ENCODE data around the gene CYP3A7. TPM values are rescaled to one million over a fixed set of nuclear protein-coding genes. Genes with fewer than 3 reads are reported as not detected.
"Not testable (repeated sequence)": the region's sequence is repeated elsewhere in the genome, so short reads cannot be mapped to it uniquely, and the experiment has no call there.

CYP3A7 gene
- total and polyA plus RNA-seq, 2 donors from 2014 or later = 0.69 TPM; not detected in 1

DNA sequence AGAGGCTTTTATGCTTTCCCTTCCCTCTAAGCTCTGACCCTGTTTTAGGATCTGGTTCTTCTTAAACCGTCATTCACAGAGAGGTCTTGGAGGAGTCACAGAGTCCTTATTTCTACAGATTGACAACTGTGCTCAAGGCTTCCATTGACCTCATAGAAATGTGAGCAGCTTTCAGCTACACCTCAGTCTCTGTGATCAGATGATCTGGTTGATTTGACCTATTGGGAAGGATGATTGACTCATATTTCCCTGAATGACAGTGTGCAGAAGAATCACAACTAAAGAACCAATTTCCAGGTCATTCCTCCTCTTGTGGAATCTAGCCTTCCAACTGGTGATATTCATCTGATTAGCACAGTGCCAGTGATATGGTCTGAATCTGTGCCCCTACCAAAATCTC, 45.6 kb upstream of the CYP3A7 start:
- H3K9me3 ChIP-seq (ENCODE audit: control insufficient read depth in 2 of 3, insufficient read depth in 1 of 3, low read length in 3 of 3) = no peaks in the 10 kb centered on the region
- no peaks in the 10 kb centered on the region for H3K27me3 ChIP-seq (ENCODE audit: control insufficient read depth, insufficient read depth, low read length)
- no peak overlapping the region for H3K4me3 ChIP-seq (ENCODE audit: low read length in 3 of 3)
- no peak for DNase-seq
- intact Hi-C loops (cut with DNase I) = no loop called here
- FAIRE-seq = no peak
- H3K4me1 ChIP-seq (ENCODE audit: control insufficient read depth in 2 of 3, insufficient read depth in 2 of 3, low read depth in 1 of 3, low read length in 3 of 3) = no peaks in the 10 kb centered on the region
- no peaks in the 10 kb centered on the region for H3K36me3 ChIP-seq (ENCODE audit: control insufficient read depth in 2 of 3, insufficient read depth in 3 of 3, low read length in 3 of 3)
- TF ChIP-seq, protein P1, sequence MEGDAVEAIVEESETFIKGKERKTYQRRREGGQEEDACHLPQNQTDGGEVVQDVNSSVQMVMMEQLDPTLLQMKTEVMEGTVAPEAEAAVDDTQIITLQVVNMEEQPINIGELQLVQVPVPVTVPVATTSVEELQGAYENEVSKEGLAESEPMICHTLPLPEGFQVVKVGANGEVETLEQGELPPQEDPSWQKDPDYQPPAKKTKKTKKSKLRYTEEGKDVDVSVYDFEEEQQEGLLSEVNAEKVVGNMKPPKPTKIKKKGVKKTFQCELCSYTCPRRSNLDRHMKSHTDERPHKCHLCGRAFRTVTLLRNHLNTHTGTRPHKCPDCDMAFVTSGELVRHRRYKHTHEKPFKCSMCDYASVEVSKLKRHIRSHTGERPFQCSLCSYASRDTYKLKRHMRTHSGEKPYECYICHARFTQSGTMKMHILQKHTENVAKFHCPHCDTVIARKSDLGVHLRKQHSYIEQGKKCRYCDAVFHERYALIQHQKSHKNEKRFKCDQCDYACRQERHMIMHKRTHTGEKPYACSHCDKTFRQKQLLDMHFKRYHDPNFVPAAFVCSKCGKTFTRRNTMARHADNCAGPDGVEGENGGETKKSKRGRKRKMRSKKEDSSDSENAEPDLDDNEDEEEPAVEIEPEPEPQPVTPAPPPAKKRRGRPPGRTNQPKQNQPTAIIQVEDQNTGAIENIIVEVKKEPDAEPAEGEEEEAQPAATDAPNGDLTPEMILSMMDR (IDR thresholded peaks at IDR 0.05; ENCODE audit: borderline replicate concordance, extremely low read depth, insufficient read depth) = no peak
- H3K9ac ChIP-seq (ENCODE audit: low read length in 3 of 3) = no peak overlapping the region
- no peak overlapping the region for H3K27ac ChIP-seq (ENCODE audit: low read depth in 2 of 2, low read length in 2 of 2)

GRCh38 chr7:99779949-99780348, 45.0 kb upstream of the CYP3A7 start:
- Histone ChIP-seq H3K27ac (ENCODE audit: low read depth in 2 of 2, low read length in 2 of 2) (no peak overlapping the region), H3K4me1 (ENCODE audit: control insufficient read depth in 2 of 3, insufficient read depth in 2 of 3, low read depth in 1 of 3, low read length in 3 of 3) (no peaks in the 10 kb centered on the region), H3K9ac (ENCODE audit: low read length in 3 of 3) (no peak overlapping the region), H3K36me3 (ENCODE audit: control insufficient read depth in 2 of 3, insufficient read depth in 3 of 3, low read length in 3 of 3) (no peaks in the 10 kb centered on the region), H3K4me3 (ENCODE audit: low read length in 3 of 3) (no peak overlapping the region), H3K27me3 (ENCODE audit: control insufficient read depth, insufficient read depth, low read length) (no peaks in the 10 kb centered on the region), H3K9me3 (ENCODE audit: control insufficient read depth in 2 of 3, insufficient read depth in 1 of 3, low read length in 3 of 3) (no peaks in the 10 kb centered on the region)
- TF ChIP-seq, protein P1 (IDR thresholded peaks at IDR 0.05; ENCODE audit: borderline replicate concordance, extremely low read depth, insufficient read depth) = no peak
- intact Hi-C loops (cut with DNase I) = no loop called here
- DNase-seq (no peak), FAIRE-seq (no peak)

DNA sequence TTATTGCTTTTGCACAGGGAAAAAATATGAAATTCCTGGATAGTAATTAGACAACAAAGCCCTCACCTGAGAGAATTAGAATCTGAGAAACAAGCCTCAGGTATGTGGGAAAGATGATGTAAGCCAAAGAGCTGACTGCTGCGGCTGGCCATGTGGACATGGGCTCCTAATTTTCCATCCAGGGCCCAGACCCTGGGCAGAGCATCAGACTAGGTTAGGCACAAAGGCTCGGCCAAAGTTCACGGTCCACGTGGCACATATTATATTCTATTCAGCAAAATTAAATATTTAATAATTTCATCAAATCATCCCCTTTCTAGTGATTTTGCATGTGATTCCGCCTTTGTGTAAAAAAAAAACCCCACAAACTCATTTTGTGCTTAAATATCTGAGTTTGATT, 43.9 kb upstream of the CYP3A7 start:
- FAIRE-seq (no peak), DNase-seq (no peak)
- intact Hi-C loops (cut with DNase I) = no loop called here
- Histone ChIP-seq H3K27ac (ENCODE audit: low read depth in 2 of 2, low read length in 2 of 2) (no peak overlapping the region), H3K9ac (ENCODE audit: low read length in 3 of 3) (no peak overlapping the region), H3K27me3 (ENCODE audit: control insufficient read depth, insufficient read depth, low read length) (no peaks in the 10 kb centered on the region), H3K36me3 (ENCODE audit: control insufficient read depth in 2 of 3, insufficient read depth in 3 of 3, low read length in 3 of 3) (no peaks in the 10 kb centered on the region), H3K9me3 (ENCODE audit: control insufficient read depth in 2 of 3, insufficient read depth in 1 of 3, low read length in 3 of 3) (no peaks in the 10 kb centered on the region), H3K4me3 (ENCODE audit: low read length in 3 of 3) (no peak overlapping the region), H3K4me1 (ENCODE audit: control insufficient read depth in 2 of 3, insufficient read depth in 2 of 3, low read depth in 1 of 3, low read length in 3 of 3) (no peaks in the 10 kb centered on the region)
- TF ChIP-seq, protein P1 (IDR thresholded peaks at IDR 0.05; ENCODE audit: borderline replicate concordance, extremely low read depth, insufficient read depth) = no peak

DNA sequence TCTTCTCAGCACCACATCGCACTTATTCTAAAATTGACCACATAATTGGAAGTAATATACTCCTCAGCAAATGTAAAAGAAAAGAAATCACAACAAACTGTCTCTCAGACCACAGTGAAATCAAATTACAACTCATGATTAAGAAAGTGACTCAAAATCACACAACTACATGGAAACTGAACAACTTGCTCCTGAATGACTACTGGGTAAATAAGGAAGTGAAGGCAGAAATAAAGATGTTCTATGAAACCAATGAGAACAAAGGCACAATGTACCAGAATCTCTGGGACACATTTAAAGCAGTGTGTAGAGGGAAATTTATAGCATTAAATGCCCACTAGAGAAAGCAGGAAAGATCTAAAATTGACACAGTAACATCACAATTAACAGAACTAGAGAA, 38.4 kb upstream of the CYP3A7 start:
- H3K27ac ChIP-seq (ENCODE audit: low read depth in 2 of 2, low read length in 2 of 2); H3K4me1 ChIP-seq (ENCODE audit: control insufficient read depth in 2 of 3, insufficient read depth in 2 of 3, low read depth in 1 of 3, low read length in 3 of 3); H3K9ac ChIP-seq (ENCODE audit: low read length in 3 of 3); intact Hi-C loops (cut with DNase I); H3K9me3 ChIP-seq (ENCODE audit: control insufficient read depth in 2 of 3, insufficient read depth in 1 of 3, low read length in 3 of 3); FAIRE-seq; H3K4me3 ChIP-seq (ENCODE audit: low read length in 3 of 3); H3K27me3 ChIP-seq (ENCODE audit: control insufficient read depth, insufficient read depth, low read length); H3K36me3 ChIP-seq (ENCODE audit: control insufficient read depth in 2 of 3, insufficient read depth in 3 of 3, low read length in 3 of 3); DNase-seq: not testable (repeated sequence)
